HG02798 (cell line): ENCODE measurements around the gene TUBB4A.

Source experiments
- ATAC-seq: cut with Tn5 transposase; IDR thresholded peaks from one replicate; pipeline ENCODE4 v1.9.1; 2021; ENCODE audit warnings: mild to moderate bottlenecking; ENCODE audit not compliant: unreplicated experiment, poor library complexity

TUBB4A gene

GRCh38 chr19:6499052-6499790, 2.9 kb downstream of the TUBB4A start:
- ATAC-seq: no peak

GRCh38 chr19:6498294-6499036, 3.6 kb downstream of the TUBB4A start:
- ATAC-seq: no peak

GRCh38 chr19:6495947-6496346, 6.2 kb downstream of the TUBB4A start:
- no peak for ATAC-seq

- no peak for ATAC-seq
Observed at GRCh38 chr19:6494438-6495036, 7.6 kb downstream of the TUBB4A start.

GRCh38 chr19:6491802-6492592, 10.1 kb downstream of the TUBB4A start:
- no peak for ATAC-seq

- no peak for ATAC-seq
Observed at GRCh38 chr19:6490134-6490533, 12.0 kb downstream of the TUBB4A start.

GRCh38 chr19:6489278-6490061, 12.6 kb downstream of the TUBB4A start:
- peak; percentile 56 for ATAC-seq

GRCh38 chr19:6484831-6485230, 17.3 kb downstream of the TUBB4A start:
- no peak for ATAC-seq

- ATAC-seq: no peak
Observed at GRCh38 chr19:6484230-6484629, 17.9 kb downstream of the TUBB4A start.

GRCh38 chr19:6483235-6483634, 18.9 kb downstream of the TUBB4A start:
- ATAC-seq: no peak

- ATAC-seq: no peak
Observed at GRCh38 chr19:6482343-6482686, 19.8 kb downstream of the TUBB4A start.

GRCh38 chr19:6481541-6482342, 20.4 kb downstream of the TUBB4A start, which contains the start of gene DENND1C:
TSS of gene DENND1C (minus strand) at chr19:6481787. CDS start at chr19:6481695, 92 bp downstream.
- ATAC-seq: peak; percentile 60

GRCh38 chr19:6480848-6481415, 21.2 kb downstream of the TUBB4A start:
- no peak for ATAC-seq

- ATAC-seq: no peak
Observed at GRCh38 chr19:6479836-6480398, 22.2 kb downstream of the TUBB4A start.

- ATAC-seq: no peak
Observed at GRCh38 chr19:6478815-6479214, 23.3 kb downstream of the TUBB4A start.

GRCh38 chr19:6476896-6477431, 25.1 kb downstream of the TUBB4A start:
- no peak for ATAC-seq

- no peak for ATAC-seq
Observed at GRCh38 chr19:6476155-6476895, 25.8 kb downstream of the TUBB4A start.
